GM12873 (cell line): ENCODE measurements around the gene FBLN1.

Experiments used
- TF ChIP-seq, protein P1 (sequence below): IDR thresholded peaks from 2 replicates; pipeline ENCODE4 v1.5.1; 2012; ENCODE audit warnings: low read depth, mild to moderate bottlenecking, moderate library complexity, low read length, control low read depth; ENCODE audit not compliant: insufficient read depth; ENCODE audit errors: missing control alignments

FBLN1 gene

DNA sequence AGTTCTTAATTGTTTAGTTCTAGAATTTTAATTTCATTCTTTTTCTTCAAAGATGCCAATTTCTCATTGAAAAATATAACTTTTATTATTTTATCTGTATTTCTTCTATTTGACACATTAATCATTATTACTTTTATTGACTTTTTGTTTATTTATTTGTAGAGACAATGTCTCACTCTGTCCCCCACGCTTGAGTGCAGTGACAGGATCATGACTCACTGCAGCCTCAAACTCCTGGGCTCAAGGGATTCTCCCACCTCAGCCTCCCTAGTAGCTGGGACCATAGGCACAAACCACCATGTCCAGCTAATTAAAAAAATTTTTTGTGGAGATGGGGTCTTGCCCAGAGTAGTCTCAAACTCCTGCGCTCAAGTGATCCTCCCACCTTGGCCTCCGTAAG, 30.3 kb upstream of the FBLN1 start:
- TF ChIP-seq, protein P1, sequence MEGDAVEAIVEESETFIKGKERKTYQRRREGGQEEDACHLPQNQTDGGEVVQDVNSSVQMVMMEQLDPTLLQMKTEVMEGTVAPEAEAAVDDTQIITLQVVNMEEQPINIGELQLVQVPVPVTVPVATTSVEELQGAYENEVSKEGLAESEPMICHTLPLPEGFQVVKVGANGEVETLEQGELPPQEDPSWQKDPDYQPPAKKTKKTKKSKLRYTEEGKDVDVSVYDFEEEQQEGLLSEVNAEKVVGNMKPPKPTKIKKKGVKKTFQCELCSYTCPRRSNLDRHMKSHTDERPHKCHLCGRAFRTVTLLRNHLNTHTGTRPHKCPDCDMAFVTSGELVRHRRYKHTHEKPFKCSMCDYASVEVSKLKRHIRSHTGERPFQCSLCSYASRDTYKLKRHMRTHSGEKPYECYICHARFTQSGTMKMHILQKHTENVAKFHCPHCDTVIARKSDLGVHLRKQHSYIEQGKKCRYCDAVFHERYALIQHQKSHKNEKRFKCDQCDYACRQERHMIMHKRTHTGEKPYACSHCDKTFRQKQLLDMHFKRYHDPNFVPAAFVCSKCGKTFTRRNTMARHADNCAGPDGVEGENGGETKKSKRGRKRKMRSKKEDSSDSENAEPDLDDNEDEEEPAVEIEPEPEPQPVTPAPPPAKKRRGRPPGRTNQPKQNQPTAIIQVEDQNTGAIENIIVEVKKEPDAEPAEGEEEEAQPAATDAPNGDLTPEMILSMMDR, result no peak

DNA sequence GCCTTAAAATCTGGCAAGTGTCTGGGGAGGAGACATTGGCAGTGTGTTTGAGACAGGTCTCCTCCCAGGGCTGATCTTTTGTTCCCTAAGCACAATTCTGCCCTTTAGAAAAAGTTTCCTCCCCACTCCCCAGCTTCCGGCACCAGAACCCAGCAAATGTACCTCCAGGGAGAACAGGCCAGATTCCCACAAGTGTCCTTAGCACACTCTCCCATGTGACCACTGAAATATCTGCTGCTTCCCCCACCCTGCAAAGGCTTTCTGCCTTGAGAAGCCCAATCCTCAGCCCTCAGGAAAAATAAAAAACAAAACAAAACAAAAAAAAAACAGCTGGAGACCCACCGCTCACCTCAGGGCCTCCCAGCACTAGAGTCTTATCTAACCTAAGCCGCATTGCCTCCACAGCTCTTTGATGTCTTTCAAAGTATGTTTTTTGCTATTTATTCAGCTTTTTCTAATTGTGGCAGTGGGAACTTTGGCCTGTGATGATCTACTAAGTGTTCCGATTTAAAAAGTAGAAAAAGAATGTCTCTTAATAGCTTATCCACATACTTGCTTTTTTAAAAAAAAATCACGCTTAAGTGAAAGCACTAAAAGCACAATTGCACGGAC, 29.0 kb upstream of the FBLN1 start:
- TF ChIP-seq, protein P1, result no peak

DNA sequence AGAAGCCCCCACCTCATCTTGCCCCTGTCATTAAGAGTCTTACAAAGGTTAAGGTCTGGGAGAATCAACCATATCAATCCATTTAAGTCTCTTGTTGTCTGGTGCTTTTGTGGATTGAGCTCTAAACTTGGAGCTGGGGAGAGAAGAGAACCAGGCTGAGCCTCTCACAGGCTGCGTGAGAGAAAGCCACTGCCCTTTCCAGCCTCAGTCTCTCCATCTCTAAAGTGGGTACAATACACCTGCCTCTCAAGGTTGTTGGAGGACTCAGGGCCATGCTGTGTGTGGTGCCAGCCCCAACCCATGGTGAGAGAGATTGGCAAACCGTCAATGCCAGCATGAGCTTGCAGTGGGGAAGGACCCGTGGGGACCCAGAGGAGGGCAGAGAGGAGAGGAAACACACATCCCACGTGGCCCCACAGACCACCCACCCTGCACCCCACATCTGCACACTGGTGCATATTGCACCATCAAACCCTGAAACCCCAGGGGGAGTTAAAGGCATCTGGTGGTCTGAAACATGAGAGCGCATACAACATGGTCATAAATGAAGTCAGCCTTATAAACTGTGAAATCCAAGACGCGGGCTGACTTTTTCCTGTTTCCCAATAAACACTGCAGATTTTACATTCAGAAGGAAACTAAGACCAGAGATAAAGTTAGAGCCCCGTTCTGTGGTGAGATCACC, 27.5 kb upstream of the FBLN1 start:
- TF ChIP-seq, protein P1, result no peak

DNA sequence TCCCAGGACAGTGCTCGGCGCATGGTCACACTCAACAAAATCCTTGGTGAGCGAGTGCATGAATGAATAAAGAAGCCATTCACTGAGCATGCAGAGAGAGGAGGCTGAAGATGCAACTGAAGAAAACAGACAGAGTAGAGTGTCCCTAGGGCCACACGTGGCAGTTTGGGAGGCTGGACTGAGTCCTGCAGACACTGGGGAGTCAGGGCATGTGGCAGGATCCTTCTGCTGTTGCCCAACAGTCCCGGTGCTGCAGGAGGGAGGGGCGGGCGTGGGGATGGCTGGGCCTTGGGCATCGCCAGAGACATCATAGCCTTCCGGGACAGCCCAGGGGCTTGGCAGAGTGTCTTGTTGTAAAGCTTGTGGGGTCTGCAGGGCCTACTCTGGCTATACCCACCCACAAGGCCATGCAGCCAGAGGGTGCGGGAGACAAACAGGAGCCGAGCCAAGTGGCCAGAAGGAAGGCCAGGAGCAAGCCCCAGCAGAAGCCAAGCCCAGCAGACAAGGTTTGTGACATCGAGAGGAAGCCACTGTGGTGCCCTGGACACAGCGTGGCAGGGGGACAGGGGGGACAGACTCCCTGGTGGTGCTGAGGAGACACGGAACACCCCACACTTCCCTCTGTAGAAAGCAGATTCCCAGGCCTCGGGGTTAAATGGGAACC, 26.7 kb upstream of the FBLN1 start:
- TF ChIP-seq, protein P1, result no peak

DNA sequence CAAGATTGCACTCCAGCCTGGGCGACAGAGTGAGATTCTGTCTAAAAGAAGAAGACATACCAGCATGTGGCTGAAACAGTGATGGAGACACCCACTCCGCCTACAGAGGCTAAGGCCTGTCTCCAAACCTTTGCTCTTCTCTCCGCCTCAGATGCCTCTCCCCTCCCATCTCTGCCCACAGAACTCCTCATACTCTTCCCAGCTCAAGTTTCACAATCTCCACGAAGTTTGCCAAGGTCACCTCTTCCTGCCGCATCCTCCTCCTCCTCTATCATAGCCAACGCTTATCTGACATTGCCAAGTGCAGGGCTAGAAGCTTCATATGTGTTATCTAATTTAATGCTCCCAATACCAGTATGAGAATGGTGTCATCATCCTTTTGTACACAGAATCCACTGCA, 25.9 kb upstream of the FBLN1 start:
- TF ChIP-seq, protein P1, result no peak

DNA sequence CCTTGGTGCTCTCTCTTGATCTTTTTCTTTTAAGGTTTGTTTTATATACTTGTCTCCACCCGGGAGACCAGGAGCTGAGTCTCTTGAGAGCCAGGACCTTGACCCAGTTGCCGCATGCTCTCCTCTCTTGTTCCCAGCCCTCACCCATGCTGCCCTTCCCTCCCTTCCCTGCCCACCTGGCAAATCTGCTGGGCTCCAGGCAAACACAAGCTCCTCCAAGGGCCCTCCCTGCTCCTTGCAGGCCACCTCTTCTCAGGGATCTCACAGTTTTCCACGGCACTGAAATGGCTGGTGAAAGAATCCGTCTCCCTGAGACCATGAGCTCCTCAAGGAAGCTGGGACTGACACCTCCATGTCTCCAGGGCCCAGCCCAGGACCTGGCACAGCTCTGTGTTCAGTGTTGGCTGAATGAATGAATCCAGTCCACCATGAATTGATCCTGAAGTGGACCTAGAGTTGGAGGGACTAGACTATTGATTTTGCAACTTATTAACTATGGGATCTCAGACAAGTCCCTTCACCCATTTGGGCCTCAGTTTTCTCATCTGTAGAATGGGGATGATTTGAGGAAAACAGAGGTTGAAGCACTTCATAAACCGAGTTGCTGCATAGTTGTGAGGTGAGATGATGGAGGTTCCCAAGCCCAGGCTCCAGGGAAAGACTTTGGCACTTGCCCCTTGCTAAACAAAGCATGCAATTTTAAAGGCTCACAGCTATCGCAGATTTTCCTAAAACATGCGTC, 25.1 kb upstream of the FBLN1 start:
- TF ChIP-seq, protein P1, result no peak
